K562 (cell line): ENCODE data around the gene SAE1. TPM values are rescaled to one million over a fixed set of nuclear protein-coding genes. Genes with fewer than 3 reads are reported as not detected.

Experiments used
- CAMTA2 ChIP-seq: fragments of 250-450 bp; sonication (Bioruptor Pico); conservative IDR thresholded peaks from 2 replicates; pipeline ENCODE4 v1.5.1; 2022
- CREM ChIP-seq: IDR thresholded peaks from 2 replicates; pipeline ENCODE4 v1.6.1; 2014; ENCODE audit warnings: antibody characterized with exemption, low read depth
- E2F6 ChIP-seq, 2 experiments: IDR thresholded peaks; 2 replicates each; pipeline ENCODE4 v1.6.1; 2011; ENCODE audit warnings: borderline replicate concordance in 1 of 2, control low read depth in 1 of 2, low read depth in 1 of 2, low read length in 1 of 2, mild to moderate bottlenecking in 1 of 2, mixed read lengths in 1 of 2, moderate library complexity in 1 of 2; ENCODE audit not compliant: insufficient read depth in 1 of 2, insufficient read length in 1 of 2, poor library complexity in 1 of 2, severe bottlenecking in 1 of 2; ENCODE audit errors: extremely low read depth in 1 of 2
- ETV1 ChIP-seq: fragments of 450-650 bp; conservative IDR thresholded peaks from 2 replicates; pipeline ENCODE4 v1.6.1; 2016; ENCODE audit warnings: missing genetic modification characterization, control low read depth, low read depth, missing compliant biosample characterization
- FIP1L1 ChIP-seq: fragments of 200-400 bp; formaldehyde crosslinking; IDR thresholded peaks from 2 replicates; pipeline ENCODE4 v1.6.1; 2018; ENCODE audit warnings: mild to moderate bottlenecking, low read depth, low read length; ENCODE audit not compliant: poor library complexity, severe bottlenecking
- GABPB1 ChIP-seq: sonication (generic); formaldehyde crosslinking; IDR thresholded peaks from 2 replicates; pipeline ENCODE4 v1.8.0; 2022; ENCODE audit warnings: mild to moderate bottlenecking, missing genetic modification reagents
- GATAD2B ChIP-seq: fragments of 450-650 bp; IDR thresholded peaks from 2 replicates; pipeline ENCODE4 v1.6.1; 2017; ENCODE audit warnings: mild to moderate bottlenecking, borderline replicate concordance
- MAFG ChIP-seq: fragments of 450-650 bp; conservative IDR thresholded peaks from 2 replicates; pipeline ENCODE4 v1.6.1; 2016; ENCODE audit warnings: missing genetic modification characterization, missing compliant biosample characterization
- MITF ChIP-seq: IDR thresholded peaks from 2 replicates; pipeline ENCODE4 v1.6.1; 2014; ENCODE audit warnings: antibody characterized with exemption
- NR3C1 ChIP-seq: sonication (generic); formaldehyde crosslinking; IDR thresholded peaks from 2 replicates; pipeline ENCODE4 v1.8.1; 2022; ENCODE audit warnings: missing genetic modification reagents
- RBM22 ChIP-seq: fragments of 200-400 bp; formaldehyde crosslinking; IDR thresholded peaks from 2 replicates; pipeline ENCODE4 v1.6.1; 2018; ENCODE audit warnings: low read length, low read depth; ENCODE audit not compliant: poor library complexity, severe bottlenecking
- RNF2 ChIP-seq: sonication (generic); IDR thresholded peaks from 2 replicates; pipeline ENCODE4 v1.6.1; 2016
- SREBF2 ChIP-seq: sonication (generic); formaldehyde crosslinking; IDR thresholded peaks from 2 replicates; pipeline ENCODE4 v1.4.0; 2020; ENCODE audit warnings: mild to moderate bottlenecking, missing genetic modification reagents
- SRSF1 ChIP-seq: fragments of 200-400 bp; formaldehyde crosslinking; IDR thresholded peaks from 2 replicates; pipeline ENCODE4 v1.6.1; 2017; ENCODE audit warnings: mild to moderate bottlenecking, low read depth, low read length, moderate library complexity
- TAF7 ChIP-seq: fragments of 450-650 bp; IDR thresholded peaks from 2 replicates; pipeline ENCODE4 v1.6.1; 2016; ENCODE audit warnings: missing genetic modification characterization, missing compliant biosample characterization
- TARDBP ChIP-seq: fragments of 450-650 bp; IDR thresholded peaks from 2 replicates; pipeline ENCODE4 v1.6.1; 2016
- YBX1 ChIP-seq: fragments of 450-650 bp; IDR thresholded peaks from 2 replicates; pipeline ENCODE4 v1.7.1; 2016; ENCODE audit warnings: mild to moderate bottlenecking
- ZNF146 ChIP-seq: IDR thresholded peaks from one replicate; pipeline ENCODE4 v1.6.1; 2018; ENCODE audit warnings: missing compliant biosample characterization; ENCODE audit not compliant: unreplicated experiment
- ZNF75A ChIP-seq: fragments of 450-650 bp; formaldehyde crosslinking; IDR thresholded peaks from 2 replicates; pipeline ENCODE4 v1.4.0; 2020; ENCODE audit warnings: mild to moderate bottlenecking
- polyA plus RNA-seq, 8 experiments: library from polyadenylated mRNA; depleted of rRNA in 4 of 8; stranded (reverse) in 5 of 8; unstranded in 3 of 8; fragments of >200 nt; fragmentation: Nextera tagmentation in 2 of 8; fragmentation: Illumina TruSeq in 1 of 8; extraction: Ambion mirVana in 2 of 8; extraction: Trizol in 1 of 8; gene quantifications; 2 replicates each; pipeline versions ENCODE4 v1.2.1 to v1.2.3, GENCODE V29; 2011 to 2014; ENCODE audit warnings: inconsistent platforms in 1 of 8, missing spikeins in 1 of 8
- total RNA-seq, 7 experiments: library from RNA; depleted of rRNA in 6 of 7; stranded (reverse); fragments of >200 nt in 6 of 7; fragmentation: Illumina TruSeq in 2 of 7; extraction: Trizol in 2 of 7; gene quantifications; 2 replicates each; pipeline versions ENCODE4 v1.2.1 to v1.2.3, GENCODE V29; 2011 to 2021; ENCODE audit warnings: low replicate concordance in 1 of 7
- TF ChIP-seq, protein P1 (sequence below): fragments of 250-450 bp; sonication (Bioruptor Pico); IDR thresholded peaks from 2 replicates; pipeline ENCODE4 v1.4.0; 2020; ENCODE audit warnings: mild to moderate bottlenecking, moderate library complexity
- TF ChIP-seq, protein P2 (sequence below): fragments of 450-650 bp; IDR thresholded peaks from 2 replicates; pipeline ENCODE4 v1.6.1; 2016

The SAE1 gene
- total and polyA plus RNA-seq, 9 of the 15 experiments (the other 6 are each of a cell fraction or from before 2014, with no cell fraction given) = 82.8 to 299 (median 217) TPM

DNA sequence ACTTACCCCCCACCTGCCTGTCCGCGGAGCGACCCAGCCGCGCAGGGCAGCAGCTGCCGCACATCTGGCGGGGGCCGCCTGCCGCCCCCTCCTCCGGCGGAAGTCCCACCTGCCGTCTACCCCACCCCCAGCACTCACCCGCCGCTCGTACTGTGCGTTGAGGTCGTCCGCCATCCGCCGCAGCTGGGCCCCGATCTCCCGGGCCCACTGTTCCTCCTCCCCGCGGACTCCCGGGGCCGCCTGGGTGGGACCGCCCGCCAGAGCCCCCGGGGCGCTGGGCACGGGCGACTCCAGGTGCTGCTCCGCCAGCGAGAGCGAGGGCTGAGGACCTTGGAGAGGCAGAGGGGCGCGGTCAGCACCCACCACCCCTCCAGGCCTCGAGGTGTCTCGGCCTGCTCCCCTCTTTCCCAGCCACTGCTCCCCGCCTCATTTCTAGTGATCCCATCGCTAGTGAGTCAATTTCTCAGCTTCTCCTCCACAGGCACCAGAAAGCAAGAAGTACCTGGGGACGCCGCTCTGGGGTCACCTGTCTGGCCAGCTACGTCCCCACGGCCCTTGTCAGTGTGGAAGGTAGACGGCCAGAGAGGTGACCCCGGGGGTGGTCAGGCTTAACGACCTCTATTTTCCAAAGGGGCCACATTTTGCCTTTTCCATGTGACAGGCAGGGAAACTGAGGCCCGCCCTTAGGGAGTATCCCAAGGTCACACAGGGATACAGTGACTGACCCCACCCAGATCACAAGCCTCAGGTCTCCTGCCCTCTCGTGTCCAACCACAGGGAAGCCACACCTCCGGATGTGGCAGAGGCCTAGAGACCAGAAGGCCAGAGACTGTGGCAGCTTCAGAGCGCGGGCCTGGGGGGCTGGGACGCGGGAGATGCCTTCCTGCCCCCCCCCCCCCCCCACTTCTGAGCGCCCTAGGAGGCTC is 96.1 kb downstream of the SAE1 start (continued):
- TF ChIP-seq, protein P1, sequence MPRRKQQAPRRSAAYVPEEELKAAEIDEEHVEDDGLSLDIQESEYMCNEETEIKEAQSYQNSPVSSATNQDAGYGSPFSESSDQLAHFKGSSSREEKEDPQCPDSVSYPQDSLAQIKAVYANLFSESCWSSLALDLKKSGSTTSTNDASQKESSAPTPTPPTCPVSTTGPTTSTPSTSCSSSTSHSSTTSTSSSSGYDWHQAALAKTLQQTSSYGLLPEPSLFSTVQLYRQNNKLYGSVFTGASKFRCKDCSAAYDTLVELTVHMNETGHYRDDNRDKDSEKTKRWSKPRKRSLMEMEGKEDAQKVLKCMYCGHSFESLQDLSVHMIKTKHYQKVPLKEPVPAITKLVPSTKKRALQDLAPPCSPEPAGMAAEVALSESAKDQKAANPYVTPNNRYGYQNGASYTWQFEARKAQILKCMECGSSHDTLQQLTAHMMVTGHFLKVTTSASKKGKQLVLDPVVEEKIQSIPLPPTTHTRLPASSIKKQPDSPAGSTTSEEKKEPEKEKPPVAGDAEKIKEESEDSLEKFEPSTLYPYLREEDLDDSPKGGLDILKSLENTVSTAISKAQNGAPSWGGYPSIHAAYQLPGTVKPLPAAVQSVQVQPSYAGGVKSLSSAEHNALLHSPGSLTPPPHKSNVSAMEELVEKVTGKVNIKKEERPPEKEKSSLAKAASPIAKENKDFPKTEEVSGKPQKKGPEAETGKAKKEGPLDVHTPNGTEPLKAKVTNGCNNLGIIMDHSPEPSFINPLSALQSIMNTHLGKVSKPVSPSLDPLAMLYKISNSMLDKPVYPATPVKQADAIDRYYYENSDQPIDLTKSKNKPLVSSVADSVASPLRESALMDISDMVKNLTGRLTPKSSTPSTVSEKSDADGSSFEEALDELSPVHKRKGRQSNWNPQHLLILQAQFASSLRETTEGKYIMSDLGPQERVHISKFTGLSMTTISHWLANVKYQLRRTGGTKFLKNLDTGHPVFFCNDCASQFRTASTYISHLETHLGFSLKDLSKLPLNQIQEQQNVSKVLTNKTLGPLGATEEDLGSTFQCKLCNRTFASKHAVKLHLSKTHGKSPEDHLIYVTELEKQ (CRISPR knock-in tag) = no peak
- peak in 1 of 2 experiments; percentile 50 for TF ChIP-seq E2F6 (IDR thresholded peaks at IDR 0.05; ENCODE audit: borderline replicate concordance in 1 of 2, extremely low read depth in 1 of 2, insufficient read depth in 1 of 2, insufficient read length in 1 of 2, low read depth in 1 of 2, low read length in 1 of 2, poor library complexity in 1 of 2, severe bottlenecking in 1 of 2)
- TF ChIP-seq MITF = peak; percentile 81; the same call in 1 of the 2 replicates
- TF ChIP-seq FIP1L1 = peak; percentile 100
- no peak for TF ChIP-seq YBX1
- no peak for TF ChIP-seq SREBF2 (CRISPR knock-in tag)
- no peak; the same call in 1 of the 2 replicates for TF ChIP-seq TAF7 (tag)
- TF ChIP-seq ZNF146 (CRISPR knock-in tag) = no peak
- TF ChIP-seq CREM = peak; percentile 51
- 0 out of 2 replicates have a peak, but pooled peaks have one; percentile 31 for TF ChIP-seq ZNF75A
- TF ChIP-seq RBM22 = peak; percentile 100
- TF ChIP-seq CAMTA2 (CRISPR knock-in tag) = no peak
- TF ChIP-seq RNF2 = peak; percentile 87; the same call in 1 of the 2 replicates
- peak; percentile 71 for TF ChIP-seq GABPB1 (CRISPR knock-in tag)
- peak; percentile 66; the same call in 1 of the 2 replicates for TF ChIP-seq GATAD2B
- TF ChIP-seq, protein P2, sequence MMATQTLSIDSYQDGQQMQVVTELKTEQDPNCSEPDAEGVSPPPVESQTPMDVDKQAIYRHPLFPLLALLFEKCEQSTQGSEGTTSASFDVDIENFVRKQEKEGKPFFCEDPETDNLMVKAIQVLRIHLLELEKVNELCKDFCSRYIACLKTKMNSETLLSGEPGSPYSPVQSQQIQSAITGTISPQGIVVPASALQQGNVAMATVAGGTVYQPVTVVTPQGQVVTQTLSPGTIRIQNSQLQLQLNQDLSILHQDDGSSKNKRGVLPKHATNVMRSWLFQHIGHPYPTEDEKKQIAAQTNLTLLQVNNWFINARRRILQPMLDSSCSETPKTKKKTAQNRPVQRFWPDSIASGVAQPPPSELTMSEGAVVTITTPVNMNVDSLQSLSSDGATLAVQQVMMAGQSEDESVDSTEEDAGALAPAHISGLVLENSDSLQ = peak; percentile 25; the same call in 1 of the 2 replicates
- TF ChIP-seq TARDBP = no peak
- no peak for TF ChIP-seq MAFG (tag)
- TF ChIP-seq NR3C1 (CRISPR knock-in tag) = no peak; the same call in none of the 2 replicates
- peak; percentile 97 for TF ChIP-seq ETV1
- 0 out of 2 replicates have a peak, but pooled peaks have one; percentile 79 for TF ChIP-seq SRSF1
